Neural cell (in vitro differentiated cells): ENCODE data around the gene ATP6V0A4. TPM values are rescaled to one million over a fixed set of nuclear protein-coding genes. Genes with fewer than 3 reads are reported as not detected.

ENCODE experiments used
- H2AFZ ChIP-seq: fragments of 200-600, 300-800 bp; sonication (generic), shearing (Covaris generic); 2 replicates; pipeline ENCODE4 v1.6.0; 2014; ENCODE audit warnings: low read depth, mild to moderate bottlenecking, antibody characterized with exemption, low read length, moderate library complexity
- H3F3A ChIP-seq: fragments of 200-600 bp; shearing (Covaris generic); 2 replicates; pipeline ENCODE4 v1.6.1; 2016; ENCODE audit warnings: mild to moderate bottlenecking, moderate library complexity, mixed read lengths, antibody characterized with exemption, low read length; ENCODE audit not compliant: insufficient read depth, poor library complexity, severe bottlenecking
- H3K27ac ChIP-seq: fragments of 200-600, 300-800 bp; sonication (generic), shearing (Covaris generic); 2 replicates; pipeline ENCODE4 v1.5.1; 2014; ENCODE audit warnings: mild to moderate bottlenecking, low read length, moderate library complexity
- H3K27me3 ChIP-seq: fragments of 300-800, 200-600 bp; sonication (generic), shearing (Covaris generic); 2 replicates; pipeline ENCODE4 v1.6.0; 2014; ENCODE audit warnings: mild to moderate bottlenecking, low read depth, low read length, moderate library complexity; ENCODE audit not compliant: insufficient read depth
- H3K36me3 ChIP-seq: fragments of 300-800, 200-600 bp; sonication (generic), shearing (Covaris generic); 2 replicates; pipeline ENCODE4 v1.5.1; 2014; ENCODE audit warnings: mild to moderate bottlenecking, antibody characterized with exemption, low read length, moderate library complexity; ENCODE audit not compliant: insufficient read depth
- H3K4me2 ChIP-seq: fragments of 300-800, 200-600 bp; sonication (generic), shearing (Covaris generic); 2 replicates; pipeline ENCODE4 v1.6.0; 2014; ENCODE audit warnings: mild to moderate bottlenecking, low read length
- H3K4me3 ChIP-seq: fragments of 300-800, 200-600 bp; sonication (generic), shearing (Covaris generic); 2 replicates; pipeline ENCODE4 v1.5.1; 2014; ENCODE audit warnings: mild to moderate bottlenecking, low read length, moderate library complexity
- H3K79me2 ChIP-seq: fragments of 200-600 bp; shearing (Covaris generic); replicated peaks from 2 replicates; pipeline ENCODE4 v1.6.0; 2014; ENCODE audit warnings: mild to moderate bottlenecking, low read length, moderate library complexity; ENCODE audit not compliant: insufficient read depth
- H3K9ac ChIP-seq: fragments of 300-800, 200-600 bp; sonication (generic), shearing (Covaris generic); 2 replicates; pipeline ENCODE4 v1.6.1; 2016; ENCODE audit warnings: mild to moderate bottlenecking, low read length, mixed read lengths
- H3K9me2 ChIP-seq: fragments of 200-600 bp; shearing (Covaris generic); 2 replicates; pipeline ENCODE4 v1.6.1; 2016; ENCODE audit warnings: mild to moderate bottlenecking, low read length, mixed read lengths; ENCODE audit not compliant: insufficient read depth
- H3K9me3 ChIP-seq: fragments of 200-600, 300-800 bp; sonication (generic), shearing (Covaris generic); 2 replicates; pipeline ENCODE4 v1.6.1; 2016; ENCODE audit warnings: mild to moderate bottlenecking, mixed run types, low read length, moderate library complexity, mixed read lengths
- H4K20me1 ChIP-seq: fragments of 200-600 bp; shearing (Covaris generic); 2 replicates; pipeline ENCODE4 v1.6.1; 2016; ENCODE audit warnings: mild to moderate bottlenecking, mixed run types; ENCODE audit not compliant: insufficient read depth
- EP300 ChIP-seq: fragments of 450-650 bp; conservative IDR thresholded peaks from 2 replicates; pipeline ENCODE4 v1.6.1; 2014; ENCODE audit warnings: antibody characterized with exemption, mild to moderate bottlenecking, moderate library complexity; ENCODE audit not compliant: poor library complexity, severe bottlenecking
- EZH2 ChIP-seq: fragments of 200-600, 300-800 bp; shearing (Covaris generic), sonication (generic); IDR thresholded peaks from 2 replicates; pipeline ENCODE4 v1.6.1; 2014; ENCODE audit warnings: antibody characterized with exemption, low read length, borderline replicate concordance, mild to moderate bottlenecking; ENCODE audit not compliant: insufficient read depth, poor library complexity, severe bottlenecking
- MXI1 ChIP-seq: fragments of 450-650 bp; conservative IDR thresholded peaks from 2 replicates; pipeline ENCODE4 v1.6.1; 2014; ENCODE audit warnings: antibody characterized with exemption, mild to moderate bottlenecking; ENCODE audit not compliant: poor library complexity, severe bottlenecking
- POLR2AphosphoS5 ChIP-seq: IDR thresholded peaks from 2 replicates; pipeline ENCODE4 v1.6.1; 2012
- RAD21 ChIP-seq: fragments of 450-650 bp; conservative IDR thresholded peaks from 2 replicates; pipeline ENCODE4 v1.6.1; 2014; ENCODE audit warnings: antibody characterized with exemption, mild to moderate bottlenecking, moderate library complexity
- SMC3 ChIP-seq: fragments of 450-650 bp; conservative IDR thresholded peaks from 2 replicates; pipeline ENCODE4 v1.6.1; 2014; ENCODE audit warnings: antibody characterized with exemption, mild to moderate bottlenecking, moderate library complexity; ENCODE audit not compliant: poor library complexity
- TAF1 ChIP-seq: IDR thresholded peaks from 2 replicates; pipeline ENCODE4 v1.6.1; 2012; ENCODE audit warnings: low read depth
- polyA plus RNA-seq: library from polyadenylated mRNA; depleted of rRNA; stranded (reverse); fragments of >200 nt; gene quantifications from 2 replicates; pipeline ENCODE4 v1.2.3, GENCODE V29; 2014
- TF ChIP-seq, protein P1 (sequence below): IDR thresholded peaks from 2 replicates; pipeline ENCODE4 v1.6.1; 2012; ENCODE audit warnings: borderline replicate concordance
- TF ChIP-seq, protein P2 (sequence below): fragments of 450-650 bp; IDR thresholded peaks from 2 replicates; pipeline ENCODE4 v1.5.1; 2014; ENCODE audit warnings: antibody characterized with exemption, mild to moderate bottlenecking, moderate library complexity; ENCODE audit not compliant: poor library complexity, severe bottlenecking

Gene ATP6V0A4
- polyA plus RNA-seq, 1 donor from 2014 or later, result 0.81 TPM

DNA sequence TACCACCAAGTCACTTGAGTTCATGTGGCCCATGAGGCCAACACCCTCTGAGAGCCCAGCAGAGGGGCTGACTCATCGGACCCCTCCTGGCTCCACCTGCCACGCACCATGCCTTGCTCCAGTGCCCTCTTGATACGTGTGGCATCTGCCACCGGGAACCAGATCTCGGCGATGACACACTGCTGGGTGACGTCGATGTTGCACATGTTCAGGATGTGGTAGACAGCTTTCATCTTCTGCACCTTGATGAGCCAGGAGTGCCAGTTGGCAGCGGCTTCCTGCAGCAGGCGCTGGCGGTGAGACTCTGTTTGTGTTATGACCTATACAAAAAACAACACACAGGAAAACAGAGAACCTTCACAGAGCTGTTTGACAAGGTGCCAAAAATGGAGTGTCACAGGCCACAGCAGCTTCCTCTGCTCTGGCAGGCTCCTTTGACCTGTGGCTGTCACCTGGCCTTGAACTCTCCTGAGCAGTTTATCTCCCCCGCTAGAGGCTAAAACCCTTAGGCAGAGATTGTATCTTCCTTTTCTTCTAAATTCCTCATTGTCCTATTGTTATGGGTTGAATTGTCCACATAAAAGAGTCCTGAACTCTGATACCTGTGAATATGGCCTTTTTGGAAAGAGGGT lies 45.4 kb downstream of the ATP6V0A4 start:
- Histone ChIP-seq H3K9ac (no peak overlapping the region), H2AFZ (no peak overlapping the region), H3K27me3 (no peaks in the 10 kb centered on the region), H3K27ac (no peak overlapping the region), H3K4me3 (no peak overlapping the region), H4K20me1 (no peaks in the 10 kb centered on the region), H3K9me2 (no peaks in the 10 kb centered on the region), H3K79me2 (no peaks in the 10 kb centered on the region), H3K9me3 (no peaks in the 10 kb centered on the region), H3K36me3 (no peaks in the 10 kb centered on the region), H3F3A (no peaks in the 10 kb centered on the region), H3K4me2 (no peak overlapping the region)
- TF ChIP-seq, protein P1, sequence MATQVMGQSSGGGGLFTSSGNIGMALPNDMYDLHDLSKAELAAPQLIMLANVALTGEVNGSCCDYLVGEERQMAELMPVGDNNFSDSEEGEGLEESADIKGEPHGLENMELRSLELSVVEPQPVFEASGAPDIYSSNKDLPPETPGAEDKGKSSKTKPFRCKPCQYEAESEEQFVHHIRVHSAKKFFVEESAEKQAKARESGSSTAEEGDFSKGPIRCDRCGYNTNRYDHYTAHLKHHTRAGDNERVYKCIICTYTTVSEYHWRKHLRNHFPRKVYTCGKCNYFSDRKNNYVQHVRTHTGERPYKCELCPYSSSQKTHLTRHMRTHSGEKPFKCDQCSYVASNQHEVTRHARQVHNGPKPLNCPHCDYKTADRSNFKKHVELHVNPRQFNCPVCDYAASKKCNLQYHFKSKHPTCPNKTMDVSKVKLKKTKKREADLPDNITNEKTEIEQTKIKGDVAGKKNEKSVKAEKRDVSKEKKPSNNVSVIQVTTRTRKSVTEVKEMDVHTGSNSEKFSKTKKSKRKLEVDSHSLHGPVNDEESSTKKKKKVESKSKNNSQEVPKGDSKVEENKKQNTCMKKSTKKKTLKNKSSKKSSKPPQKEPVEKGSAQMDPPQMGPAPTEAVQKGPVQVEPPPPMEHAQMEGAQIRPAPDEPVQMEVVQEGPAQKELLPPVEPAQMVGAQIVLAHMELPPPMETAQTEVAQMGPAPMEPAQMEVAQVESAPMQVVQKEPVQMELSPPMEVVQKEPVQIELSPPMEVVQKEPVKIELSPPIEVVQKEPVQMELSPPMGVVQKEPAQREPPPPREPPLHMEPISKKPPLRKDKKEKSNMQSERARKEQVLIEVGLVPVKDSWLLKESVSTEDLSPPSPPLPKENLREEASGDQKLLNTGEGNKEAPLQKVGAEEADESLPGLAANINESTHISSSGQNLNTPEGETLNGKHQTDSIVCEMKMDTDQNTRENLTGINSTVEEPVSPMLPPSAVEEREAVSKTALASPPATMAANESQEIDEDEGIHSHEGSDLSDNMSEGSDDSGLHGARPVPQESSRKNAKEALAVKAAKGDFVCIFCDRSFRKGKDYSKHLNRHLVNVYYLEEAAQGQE, result no peak
- no peak for TF ChIP-seq SMC3
- no peak for TF ChIP-seq EZH2
- TF ChIP-seq POLR2AphosphoS5, result no peak
- TF ChIP-seq EP300, result no peak
- no peak for TF ChIP-seq TAF1
- no peak for TF ChIP-seq RAD21
- TF ChIP-seq, protein P2, sequence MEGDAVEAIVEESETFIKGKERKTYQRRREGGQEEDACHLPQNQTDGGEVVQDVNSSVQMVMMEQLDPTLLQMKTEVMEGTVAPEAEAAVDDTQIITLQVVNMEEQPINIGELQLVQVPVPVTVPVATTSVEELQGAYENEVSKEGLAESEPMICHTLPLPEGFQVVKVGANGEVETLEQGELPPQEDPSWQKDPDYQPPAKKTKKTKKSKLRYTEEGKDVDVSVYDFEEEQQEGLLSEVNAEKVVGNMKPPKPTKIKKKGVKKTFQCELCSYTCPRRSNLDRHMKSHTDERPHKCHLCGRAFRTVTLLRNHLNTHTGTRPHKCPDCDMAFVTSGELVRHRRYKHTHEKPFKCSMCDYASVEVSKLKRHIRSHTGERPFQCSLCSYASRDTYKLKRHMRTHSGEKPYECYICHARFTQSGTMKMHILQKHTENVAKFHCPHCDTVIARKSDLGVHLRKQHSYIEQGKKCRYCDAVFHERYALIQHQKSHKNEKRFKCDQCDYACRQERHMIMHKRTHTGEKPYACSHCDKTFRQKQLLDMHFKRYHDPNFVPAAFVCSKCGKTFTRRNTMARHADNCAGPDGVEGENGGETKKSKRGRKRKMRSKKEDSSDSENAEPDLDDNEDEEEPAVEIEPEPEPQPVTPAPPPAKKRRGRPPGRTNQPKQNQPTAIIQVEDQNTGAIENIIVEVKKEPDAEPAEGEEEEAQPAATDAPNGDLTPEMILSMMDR, result no peak
- no peak for TF ChIP-seq MXI1

DNA sequence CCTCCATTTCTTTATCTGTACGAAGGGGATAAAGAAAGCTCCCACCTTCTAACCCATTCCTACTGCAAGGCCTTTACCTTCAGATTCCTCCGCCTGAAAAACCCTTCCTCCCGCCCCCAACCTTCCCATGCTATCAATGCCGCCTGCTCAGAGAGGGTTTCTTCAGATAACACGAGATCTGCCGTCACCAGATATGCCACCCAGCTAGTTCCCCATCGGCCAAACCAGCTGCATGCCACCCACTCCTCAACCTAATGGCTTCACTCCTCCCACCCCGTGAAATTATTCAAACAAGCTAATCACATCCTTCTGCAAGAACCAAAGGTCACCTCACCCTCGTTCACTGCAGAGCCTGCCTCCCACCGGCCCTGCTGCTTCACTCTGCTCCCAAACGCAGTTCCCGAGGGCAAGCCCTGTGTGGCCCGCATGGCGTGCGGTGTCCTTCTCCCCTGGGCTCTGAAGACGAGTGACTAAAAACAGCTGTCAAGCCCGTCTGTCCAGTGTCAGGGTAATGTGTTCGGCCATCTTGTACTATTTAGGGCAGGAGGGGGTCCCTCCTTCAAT lies 47.0 kb downstream of the ATP6V0A4 start:
- no peak overlapping the region for H3K27ac ChIP-seq
- no peak overlapping the region for H2AFZ ChIP-seq
- no peaks in the 10 kb centered on the region for H3K9me2 ChIP-seq
- H3K9me3 ChIP-seq, result no peaks in the 10 kb centered on the region
- H3F3A ChIP-seq, result no peaks in the 10 kb centered on the region
- no peaks in the 10 kb centered on the region for H3K36me3 ChIP-seq
- H3K27me3 ChIP-seq, result no peaks in the 10 kb centered on the region
- H3K79me2 ChIP-seq, result no peaks in the 10 kb centered on the region
- H3K9ac ChIP-seq, result no peak overlapping the region
- TF ChIP-seq SMC3 (no peak), EP300 (no peak), MXI1 (no peak), EZH2 (no peak), POLR2AphosphoS5 (no peak), RAD21 (no peak), TAF1 (no peak)
- TF ChIP-seq, protein P1, result no peak
- TF ChIP-seq, protein P2, result no peak
- no peaks in the 10 kb centered on the region for H4K20me1 ChIP-seq
- H3K4me2 ChIP-seq, result no peak overlapping the region
- H3K4me3 ChIP-seq, result no peak overlapping the region
